Measurements from ENCODE around the gene C11orf24. TPM values are rescaled to one million over a fixed set of nuclear protein-coding genes. Genes with fewer than 3 reads are reported as not detected.

Gene C11orf24
- total RNA-seq, 1 experiment from 2014 or later = 52.3 TPM

- H3K4me1 ChIP-seq (ENCODE audit: insufficient read depth, low read length, poor library complexity, severe bottlenecking) = peaks cover 6% of the 10 kb centered on the region
- H3K4me3 ChIP-seq (ENCODE audit: low read depth, low read length, poor library complexity, severe bottlenecking) = no peak overlapping the region
- H3K36me3 ChIP-seq (ENCODE audit: insufficient read depth, low read length, poor library complexity, severe bottlenecking) = no peaks in the 10 kb centered on the region
- TF ChIP-seq EZH2 (IDR thresholded peaks at IDR 0.05; ENCODE audit: borderline replicate concordance, low read depth, low read length, poor library complexity, severe bottlenecking) = no peak
- TF ChIP-seq CTCF (conservative IDR thresholded peaks at IDR 0.05; ENCODE audit: low read depth, low read length) = no peak
- no TSS peak for BruUV-seq (replicated peaks)
- POLR2A ChIA-PET (ENCODE audit: low non-redundant PET) = no interaction called here
- H3K27ac ChIP-seq (ENCODE audit: low read depth, low read length, poor library complexity, severe bottlenecking) = no peak overlapping the region
- intact Hi-C loops (cut with micrococcal nuclease; ENCODE audit: unreplicated experiment) = no loop called here
- DNase-seq (ENCODE audit: low spot score) = no peak
- H3K9me3 ChIP-seq (ENCODE audit: low read depth, low read length, poor library complexity, severe bottlenecking) = no peaks in the 10 kb centered on the region
- CTCF ChIA-PET = no interaction called here
- H3K27me3 ChIP-seq (replicated peaks; ENCODE audit: insufficient read depth, low read depth, low read length, poor library complexity) = no peaks in the 10 kb centered on the region
Observed at GRCh38 chr11:68303083-68303482, 31.3 kb upstream of the C11orf24 start.

GRCh38 chr11:68302670-68303069 lies 30.9 kb upstream of the C11orf24 start:
- no peak for DNase-seq (ENCODE audit: low spot score)
- no peak overlapping the region for H3K4me3 ChIP-seq (ENCODE audit: low read depth, low read length, poor library complexity, severe bottlenecking)
- ChIA-PET CTCF (interaction anchor here (0.6 kb wide), 1 partner anchor 70 kb away, joined by 3 read pairs; no protein-coding TSS in a partner anchor), POLR2A (ENCODE audit: low non-redundant PET) (no interaction called here)
- no peak overlapping the region for H3K27ac ChIP-seq (ENCODE audit: low read depth, low read length, poor library complexity, severe bottlenecking)
- BruUV-seq (replicated peaks) = no TSS peak
- peaks cover 6% of the 10 kb centered on the region for H3K4me1 ChIP-seq (ENCODE audit: insufficient read depth, low read length, poor library complexity, severe bottlenecking)
- TF ChIP-seq EZH2 (IDR thresholded peaks at IDR 0.05; ENCODE audit: borderline replicate concordance, low read depth, low read length, poor library complexity, severe bottlenecking) (no peak), CTCF (conservative IDR thresholded peaks at IDR 0.05; ENCODE audit: low read depth, low read length) (no peak)
- no peaks in the 10 kb centered on the region for H3K36me3 ChIP-seq (ENCODE audit: insufficient read depth, low read length, poor library complexity, severe bottlenecking)
- H3K9me3 ChIP-seq (ENCODE audit: low read depth, low read length, poor library complexity, severe bottlenecking) = no peaks in the 10 kb centered on the region
- no peaks in the 10 kb centered on the region for H3K27me3 ChIP-seq (replicated peaks; ENCODE audit: insufficient read depth, low read depth, low read length, poor library complexity)
- intact Hi-C loops (cut with micrococcal nuclease; ENCODE audit: unreplicated experiment) = no loop called here

- BruUV-seq (replicated peaks) = no TSS peak
- POLR2A ChIA-PET (ENCODE audit: low non-redundant PET) = no interaction called here
- DNase-seq (ENCODE audit: low spot score) = no peak
Observed at GRCh38 chr11:68302256-68302655, 30.5 kb upstream of the C11orf24 start.

More at GRCh38 chr11:68302256-68302655, 30.5 kb upstream of the C11orf24 start:
- Histone ChIP-seq H3K9me3 (ENCODE audit: low read depth, low read length, poor library complexity, severe bottlenecking) (no peaks in the 10 kb centered on the region), H3K27ac (ENCODE audit: low read depth, low read length, poor library complexity, severe bottlenecking) (no peak overlapping the region), H3K4me1 (ENCODE audit: insufficient read depth, low read length, poor library complexity, severe bottlenecking) (peaks cover 6% of the 10 kb centered on the region), H3K27me3 (replicated peaks; ENCODE audit: insufficient read depth, low read depth, low read length, poor library complexity) (no peaks in the 10 kb centered on the region), H3K4me3 (ENCODE audit: low read depth, low read length, poor library complexity, severe bottlenecking) (no peak overlapping the region), H3K36me3 (ENCODE audit: insufficient read depth, low read length, poor library complexity, severe bottlenecking) (no peaks in the 10 kb centered on the region)
- intact Hi-C loops (cut with micrococcal nuclease; ENCODE audit: unreplicated experiment) = no loop called here
- TF ChIP-seq CTCF (conservative IDR thresholded peaks at IDR 0.05; ENCODE audit: low read depth, low read length) = no peak
- TF ChIP-seq EZH2 (IDR thresholded peaks at IDR 0.05; ENCODE audit: borderline replicate concordance, low read depth, low read length, poor library complexity, severe bottlenecking) = no peak
- CTCF ChIA-PET = interaction anchor here (0.6 kb wide), 1 partner anchor 70 kb away, joined by 3 read pairs; no protein-coding TSS in a partner anchor

All from A673 (cell line).